Natural killer cell (primary cell): ENCODE results near the gene MRGPRG. TPM values are rescaled to one million over a fixed set of nuclear protein-coding genes. Genes with fewer than 3 reads are reported as not detected.

Source experiments
- ATAC-seq, 3 donors: fragments of 150-1000 bp in 2 of 3; fragments of 200-7000 bp in 1 of 3; cut with Tn5 transposase; 1 replicate in 1 of 3; 2 replicates in 2 of 3; pipeline ENCODE4 v1.10.0; 2021; ENCODE audit warnings: mild to moderate bottlenecking in 2 of 3, moderate library complexity in 2 of 3
- DNase-seq, 2 donors: peaks; one replicate each; pipeline versions ENCODE4 v3.0.0 to v3.0.0-alpha.2; 2013 to 2021; ENCODE audit warnings: mixed read lengths in 1 of 2
- H3K27ac ChIP-seq: one replicate; pipeline ENCODE4 v1.5.1; 2013; ENCODE audit warnings: mild to moderate bottlenecking, low read length
- H3K27me3 ChIP-seq: one replicate; pipeline ENCODE4 v1.6.1; 2013; ENCODE audit warnings: low read length; ENCODE audit not compliant: control insufficient read depth, insufficient read depth
- H3K36me3 ChIP-seq: one replicate; pipeline ENCODE4 v1.6.1; 2013; ENCODE audit warnings: low read length; ENCODE audit not compliant: control insufficient read depth, insufficient read depth
- H3K4me1 ChIP-seq: one replicate; pipeline ENCODE4 v1.6.1; 2013; ENCODE audit warnings: low read length; ENCODE audit not compliant: control insufficient read depth, insufficient read depth
- H3K4me3 ChIP-seq: one replicate; pipeline ENCODE4 v1.5.1; 2013; ENCODE audit warnings: low read length
- H3K9me3 ChIP-seq: one replicate; pipeline ENCODE4 v1.6.1; 2013; ENCODE audit warnings: low read length; ENCODE audit not compliant: control insufficient read depth, insufficient read depth
- H3K27ac Mint-ChIP-seq, 2 donors: one replicate each; pipeline ENCODE4 v1.8.0; 2022; ENCODE audit warnings: mild to moderate bottlenecking in 2 of 2, mixed read lengths in 2 of 2, moderate library complexity in 1 of 2
- H3K27me3 Mint-ChIP-seq, 2 donors: one replicate each; pipeline ENCODE4 v1.8.0; 2022; ENCODE audit warnings: low read depth in 2 of 2, mixed read lengths in 2 of 2
- H3K36me3 Mint-ChIP-seq: one replicate; pipeline ENCODE4 v1.8.0; 2022; ENCODE audit warnings: mixed read lengths
- H3K4me1 Mint-ChIP-seq, 2 donors: one replicate each; pipeline ENCODE4 v1.8.0; 2022; ENCODE audit warnings: mixed read lengths in 2 of 2
- H3K4me3 Mint-ChIP-seq: one replicate; pipeline ENCODE4 v1.8.0; 2022; ENCODE audit warnings: mild to moderate bottlenecking, moderate library complexity, mixed read lengths
- H3K9me3 Mint-ChIP-seq, 2 donors: one replicate each; pipeline ENCODE4 v1.8.0; 2022; ENCODE audit warnings: mixed read lengths in 2 of 2
- CTCF ChIP-seq: fragments of 200-600 bp; IDR thresholded peaks from one replicate; pipeline ENCODE4 v1.8.0; 2022; ENCODE audit warnings: antibody characterized with exemption
- WGBS: methylation state at CpG from one replicate; pipeline ENCODE4 v1.1.7; 2013; ENCODE audit warnings: missing lambda C conversion rate; ENCODE audit not compliant: insufficient coverage; 5-methylcytosine and 5-hydroxymethylcytosine counted together
- intact Hi-C: fragments of 100-400 bp; cut with micrococcal nuclease; formaldehyde crosslinking; loops from one replicate; pipeline ENCODE4 v1.14.2; 2022
- total RNA-seq, 4 donors: library from RNA; stranded (reverse); fragments of 120-200 nt in 1 of 4; gene quantifications; one replicate each; pipeline versions ENCODE4 v1.2.3 to v1.2.4, GENCODE V29; 2013 to 2022

Gene MRGPRG
- total RNA-seq, 3 donors from 2014 or later (not counting 1 experiment from before 2014, with no cell fraction given) = not detected

GRCh38 chr11:3214420-3214699 is 4.3 kb downstream of the MRGPRG start:
- TF ChIP-seq CTCF = no peak
- Histone ChIP-seq H3K4me1 (peaks cover 9% of the 10 kb centered on the region), H3K27me3 (peaks cover 2% of the 10 kb centered on the region), H3K36me3 (no peaks in the 10 kb centered on the region), H3K9me3 (no peaks in the 10 kb centered on the region), H3K27ac (no peak overlapping the region), H3K4me3 (no peak overlapping the region)
- Mint-ChIP-seq H3K36me3 (peaks cover 6% of the 10 kb centered on the region), H3K27me3 (peaks cover 13 to 27% of the 10 kb centered on the region in 2 donors), H3K4me3 (no peak overlapping the region), H3K27ac (no peak overlapping the region), H3K9me3 (no peaks in the 10 kb centered on the region), H3K4me1 (peaks cover 7 to 20% of the 10 kb centered on the region in 2 donors)
- ATAC-seq (no peak), DNase-seq (no peak)
- intact Hi-C loops = no loop called here
- 95% methylated on average over 4 of the region's 4 CpGs for WGBS

DNA sequence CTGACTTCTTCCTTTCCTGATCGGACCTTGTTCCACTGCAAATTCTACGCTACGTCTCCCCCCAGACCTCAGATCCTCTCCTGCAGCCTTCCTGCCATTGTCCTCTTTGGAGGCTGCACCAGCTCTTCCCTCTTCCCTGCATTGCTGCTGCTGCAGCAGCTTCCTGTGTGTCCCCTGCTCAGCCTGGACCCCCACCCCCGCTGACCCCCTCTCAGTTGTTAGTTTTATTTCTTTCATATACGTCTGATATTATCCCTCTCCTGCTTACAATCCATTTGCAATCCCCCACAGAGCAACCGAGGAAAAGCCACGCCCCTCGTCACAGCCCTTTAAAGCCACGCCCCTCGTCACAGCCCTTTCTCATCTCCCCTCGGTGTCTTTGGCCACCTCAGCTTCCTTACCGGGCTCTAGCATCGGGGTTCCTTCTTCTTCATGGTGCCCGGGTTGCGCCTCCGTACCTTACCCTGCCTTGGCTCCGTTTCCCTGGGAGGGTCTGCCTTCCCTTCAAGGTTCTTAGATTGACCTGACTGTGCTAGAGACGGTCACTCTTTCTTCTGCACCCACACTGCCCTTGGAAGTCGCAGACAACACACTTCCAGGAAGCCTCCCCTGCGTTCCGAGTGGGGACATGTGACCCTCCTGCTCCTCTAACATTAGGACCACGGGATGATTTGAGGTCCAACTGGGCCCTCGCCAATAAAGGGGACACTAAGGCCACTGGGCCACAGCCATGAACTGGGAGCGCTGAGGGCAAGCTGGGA is 4.8 kb downstream of the MRGPRG start:
- peaks cover 9% of the 10 kb centered on the region for H3K4me1 ChIP-seq
- Mint-ChIP-seq H3K36me3 (peaks cover 6% of the 10 kb centered on the region), H3K4me1 (peaks cover 7 to 20% of the 10 kb centered on the region in 2 donors), H3K27ac (no peak overlapping the region), H3K27me3 (peaks cover 13 to 27% of the 10 kb centered on the region in 2 donors), H3K4me3 (no peak overlapping the region), H3K9me3 (no peaks in the 10 kb centered on the region)
- no peak for DNase-seq
- H3K9me3 ChIP-seq = no peaks in the 10 kb centered on the region
- H3K4me3 ChIP-seq = no peak overlapping the region
- H3K27me3 ChIP-seq = peaks cover 2% of the 10 kb centered on the region
- H3K27ac ChIP-seq = no peak overlapping the region
- H3K36me3 ChIP-seq = no peaks in the 10 kb centered on the region
- intact Hi-C loops = no loop called here
- TF ChIP-seq CTCF = no peak
- ATAC-seq = no peak
- 76% methylated on average over 24 of the region's 24 CpGs for WGBS

DNA sequence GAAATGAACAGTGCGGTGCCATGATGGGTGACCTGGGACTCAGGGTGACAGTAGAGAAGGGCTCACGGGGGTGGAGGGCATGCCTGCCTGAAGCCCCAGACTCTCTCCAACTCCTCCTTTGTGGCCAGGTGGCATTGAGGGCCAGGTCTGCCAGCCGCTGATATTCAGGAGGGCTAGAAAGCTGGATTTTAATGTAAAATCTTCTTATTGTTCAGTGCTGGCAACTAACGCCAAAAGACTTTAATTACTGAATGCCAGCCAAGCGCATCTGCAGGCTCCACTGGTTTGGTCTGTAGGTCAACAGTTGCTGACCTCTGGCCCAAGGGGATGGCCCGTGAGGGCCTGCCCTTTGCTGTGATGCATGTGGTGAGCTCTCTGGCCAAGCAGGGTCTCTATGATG is 10.3 kb downstream of the MRGPRG start:
- Mint-ChIP-seq H3K36me3 (peaks cover 6% of the 10 kb centered on the region), H3K4me3 (no peak overlapping the region), H3K27ac (no peak overlapping the region), H3K4me1 (peaks cover 6 to 13% of the 10 kb centered on the region in 2 donors), H3K9me3 (no peaks in the 10 kb centered on the region), H3K27me3 (peaks cover 2 to 4% of the 10 kb centered on the region in 2 donors)
- DNase-seq (no peak), ATAC-seq (no peak)
- Histone ChIP-seq H3K4me3 (no peak overlapping the region), H3K4me1 (peaks cover 32% of the 10 kb centered on the region), H3K27me3 (peaks cover under 1% of the 10 kb centered on the region), H3K9me3 (no peaks in the 10 kb centered on the region), H3K27ac (no peak overlapping the region), H3K36me3 (no peaks in the 10 kb centered on the region)
- WGBS = 91% methylated on average over 6 of the region's 6 CpGs
- TF ChIP-seq CTCF = no peak
- intact Hi-C loops = loop anchor here (5.0 kb wide), 2 partner anchors 41 to 221 kb away; partner anchors contain the start of gene OSBPL5
